IMR-90 (cell line): ENCODE data around the gene MGAT4C.

Experiments
- CTCF ChIP-seq: conservative IDR thresholded peaks from 2 replicates; pipeline ENCODE4 v1.5.1; 2012; ENCODE audit warnings: mild to moderate bottlenecking, low read depth, low read length, improper control_type of control experiment
- RAD21 ChIP-seq: IDR thresholded peaks from 2 replicates; pipeline ENCODE4 v1.6.1; 2012; ENCODE audit warnings: low read length, improper control_type of control experiment

- no peak for TF ChIP-seq RAD21
- TF ChIP-seq CTCF = no peak
Measured at GRCh38 chr12:85979641-85980040, 276.6 kb downstream of the MGAT4C start.
